MCF 10A (cell line): ENCODE data around the gene AJM1. TPM values are rescaled to one million over a fixed set of nuclear protein-coding genes. Genes with fewer than 3 reads are reported as not detected.

Source experiments
- BruUV-seq: library from RNA; stranded (reverse); fragments of 400-500 nt; replicated peaks from 2 replicates; lab custom pipeline; 2021; lab: Mats Ljungman, UMichigan
- CTCF ChIA-PET: fragments of 300-600 bp; sonication (Branson Sonifier 250); formaldehyde crosslinking; extraction: SDS; loops from one replicate; lab custom pipeline; 2021; ENCODE audit warnings: antibody characterized with exemption, inconsistent platforms; lab: Yijun Ruan, JAX
- POLR2A ChIA-PET: fragments of 300-600, 350-650 bp; sonication (Branson Sonifier 250); formaldehyde crosslinking; extraction: SDS; loops from one replicate; lab custom pipeline; 2020; ENCODE audit warnings: antibody characterized with exemption, inconsistent platforms; lab: Yijun Ruan, JAX
- DNase-seq: peaks from one replicate; pipeline ENCODE4 v3.0.0-alpha.2; 2018; ENCODE audit not compliant: unreplicated experiment
- H3K27ac Mint-ChIP-seq: one replicate; pipeline ENCODE4 v1.8.0; 2022; ENCODE audit warnings: mild to moderate bottlenecking, low read depth, mixed read lengths; ENCODE audit not compliant: unreplicated experiment
- H3K27me3 Mint-ChIP-seq: one replicate; pipeline ENCODE4 v1.8.0; 2022; ENCODE audit warnings: mixed read lengths; ENCODE audit not compliant: insufficient read depth, unreplicated experiment
- H3K36me3 Mint-ChIP-seq: one replicate; pipeline ENCODE4 v1.8.0; 2022; ENCODE audit warnings: mild to moderate bottlenecking, moderate library complexity, mixed read lengths; ENCODE audit not compliant: insufficient read depth, unreplicated experiment
- H3K4me1 Mint-ChIP-seq: one replicate; pipeline ENCODE4 v1.8.0; 2022; ENCODE audit warnings: mixed read lengths; ENCODE audit not compliant: insufficient read depth, unreplicated experiment
- H3K4me3 Mint-ChIP-seq: one replicate; pipeline ENCODE4 v1.8.0; 2022; ENCODE audit warnings: mild to moderate bottlenecking, moderate library complexity, mixed read lengths; ENCODE audit not compliant: unreplicated experiment
- H3K9me3 Mint-ChIP-seq: one replicate; pipeline ENCODE4 v1.8.0; 2022; ENCODE audit warnings: mixed read lengths; ENCODE audit not compliant: unreplicated experiment
- CTCF ChIP-seq: fragments of 200-600 bp; IDR thresholded peaks from one replicate; pipeline ENCODE4 v1.8.0; 2022; ENCODE audit warnings: antibody characterized with exemption, mild to moderate bottlenecking; ENCODE audit not compliant: unreplicated experiment
- intact Hi-C: fragments of 100-400 bp; cut with micrococcal nuclease; formaldehyde crosslinking; loops from 2 replicates; pipeline ENCODE4 v1.14.1; 2022
- total RNA-seq: library from RNA; stranded (reverse); gene quantifications from 2 replicates; pipeline ENCODE4 v1.2.3, GENCODE V29; 2022

The AJM1 gene
- total RNA-seq, 1 experiment from 2014 or later, result 5.7 TPM

GRCh38 chr9:136824496-136825225 is 17.6 kb upstream of the AJM1 start:
- TF ChIP-seq CTCF, result no peak
- BruUV-seq, result no TSS peak
- Mint-ChIP-seq H3K27me3 (no peaks in the 10 kb centered on the region), H3K4me3 (no peak overlapping the region), H3K36me3 (peaks cover 48% of the 10 kb centered on the region), H3K27ac (no peak overlapping the region), H3K4me1 (no peaks in the 10 kb centered on the region), H3K9me3 (no peaks in the 10 kb centered on the region)
- DNase-seq, result no peak
- CTCF ChIA-PET, result interaction anchor here (0.6 kb wide), 1 partner anchor 10 kb away, joined by 3 read pairs; no protein-coding TSS in a partner anchor
- intact Hi-C loops, result no loop called here
- POLR2A ChIA-PET, result interaction anchor here (1.1 kb wide), 1 partner anchor 24 kb away, joined by 3 read pairs; no protein-coding TSS in a partner anchor

DNA sequence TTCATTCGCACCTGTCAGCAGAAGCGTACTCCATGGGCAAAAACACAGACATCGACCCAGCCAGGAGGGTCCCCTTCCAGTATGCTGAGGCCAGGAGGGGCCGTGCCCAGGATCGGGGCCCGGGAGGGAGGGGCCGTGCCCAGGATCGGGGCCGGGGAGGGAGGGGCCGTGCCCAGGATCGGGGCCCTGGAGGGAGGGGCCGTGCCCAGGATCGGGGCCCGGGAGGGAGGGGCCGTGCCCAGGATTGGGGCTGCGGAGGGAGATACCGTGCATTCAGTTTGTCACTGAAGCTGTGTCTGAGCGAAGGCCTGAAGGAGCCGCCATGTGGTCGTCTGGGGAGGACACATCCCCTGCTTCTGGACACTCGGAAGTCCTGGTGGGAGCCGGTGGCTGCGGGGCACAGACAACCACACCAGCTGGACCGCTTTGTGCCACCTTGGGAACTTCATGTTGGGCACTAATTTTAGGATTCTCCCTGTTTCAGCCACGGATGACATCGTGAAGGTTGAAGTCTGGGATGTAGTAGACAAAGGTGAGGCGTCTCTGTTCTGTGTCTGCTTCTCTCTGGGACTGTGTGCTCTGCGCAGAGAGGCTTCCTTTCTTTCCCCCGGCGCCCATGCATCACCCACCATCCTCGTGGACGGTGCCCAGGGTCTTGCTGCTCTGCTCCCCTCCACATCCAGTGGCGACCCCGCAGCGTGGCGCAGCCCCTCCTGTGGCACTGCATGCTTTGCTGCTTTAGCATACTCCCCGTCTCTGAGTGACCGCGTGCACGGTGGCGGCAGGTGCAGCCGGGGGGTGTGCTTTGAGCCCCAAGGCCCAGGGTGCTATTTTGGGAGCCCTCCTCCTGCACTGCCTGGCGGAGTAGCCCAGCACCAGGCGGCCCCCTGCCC is 16.7 kb upstream of the AJM1 start:
- TF ChIP-seq CTCF, result no peak
- peaks cover 57% of the 10 kb centered on the region for H3K36me3 Mint-ChIP-seq
- ChIA-PET POLR2A (interaction anchor here (1.1 kb wide), 1 partner anchor 25 kb away, joined by 3 read pairs; no protein-coding TSS in a partner anchor), CTCF (interaction anchor here (0.6 kb wide), 1 partner anchor 16 kb away, joined by 3 read pairs; no protein-coding TSS in a partner anchor)
- DNase-seq, result no peak
- H3K4me1 Mint-ChIP-seq, result no peaks in the 10 kb centered on the region
- no peaks in the 10 kb centered on the region for H3K27me3 Mint-ChIP-seq
- H3K27ac Mint-ChIP-seq, result no peak overlapping the region
- BruUV-seq, result no TSS peak
- intact Hi-C loops, result no loop called here
- no peak overlapping the region for H3K4me3 Mint-ChIP-seq
- no peaks in the 10 kb centered on the region for H3K9me3 Mint-ChIP-seq

GRCh38 chr9:136826188-136826541 is 16.1 kb upstream of the AJM1 start:
- ChIA-PET CTCF (interaction anchor here (0.6 to 1.8 kb wide), 2 partner anchors 10 to 17 kb away, joined by 3 to 6 read pairs; no protein-coding TSS in a partner anchor), POLR2A (no interaction called here)
- TF ChIP-seq CTCF, result no peak
- H3K27ac Mint-ChIP-seq, result no peak overlapping the region
- H3K4me3 Mint-ChIP-seq, result no peak overlapping the region
- no peaks in the 10 kb centered on the region for H3K9me3 Mint-ChIP-seq
- intact Hi-C loops, result no loop called here
- H3K27me3 Mint-ChIP-seq, result no peaks in the 10 kb centered on the region
- H3K4me1 Mint-ChIP-seq, result no peaks in the 10 kb centered on the region
- peaks cover 62% of the 10 kb centered on the region for H3K36me3 Mint-ChIP-seq
- DNase-seq, result no peak
- no TSS peak for BruUV-seq
